Neural progenitor cell (in vitro differentiated cells): ENCODE data around the gene COQ10B. TPM values are rescaled to one million over a fixed set of nuclear protein-coding genes. Genes with fewer than 3 reads are reported as not detected.
"Not testable (repeated sequence)": the region's sequence is repeated elsewhere in the genome, so short reads cannot be mapped to it uniquely, and the experiment has no call there.

ENCODE experiments used
- DNase-seq: peaks from one replicate; pipeline ENCODE4 v3.0.0-alpha.2; 2016; ENCODE audit warnings: low spot score
- H2AFZ ChIP-seq: fragments of 200-600 bp; sonication (generic); replicated peaks from 2 replicates; pipeline ENCODE4 v1.6.1; 2016; ENCODE audit warnings: antibody characterized with exemption
- H3F3A ChIP-seq: fragments of 200-600 bp; sonication (generic); 2 replicates; pipeline ENCODE4 v1.6.1; 2016; ENCODE audit warnings: antibody characterized with exemption, low read depth
- H3K27ac ChIP-seq: fragments of 200-600 bp; sonication (generic); 2 replicates; pipeline ENCODE4 v1.5.1; 2016; ENCODE audit warnings: mild to moderate bottlenecking
- H3K27me3 ChIP-seq: fragments of 200-600 bp; sonication (generic); 2 replicates; pipeline ENCODE4 v1.6.1; 2016; ENCODE audit warnings: mild to moderate bottlenecking, moderate library complexity
- H3K36me3 ChIP-seq: fragments of 200-600 bp; sonication (generic); 2 replicates; pipeline ENCODE4 v1.5.1; 2016
- H3K4me1 ChIP-seq: fragments of 200-600 bp; sonication (generic); 2 replicates; pipeline ENCODE4 v1.6.1; 2016; ENCODE audit warnings: mixed run types
- H3K4me2 ChIP-seq: fragments of 200-600 bp; sonication (generic); 2 replicates; pipeline ENCODE4 v1.6.1; 2016
- H3K4me3 ChIP-seq: fragments of 200-600 bp; sonication (generic); 2 replicates; pipeline ENCODE4 v1.5.1; 2016
- H3K79me2 ChIP-seq: fragments of 200-600 bp; sonication (generic); 2 replicates; pipeline ENCODE4 v1.6.1; 2016; ENCODE audit warnings: low read depth
- H3K9ac ChIP-seq: fragments of 200-600 bp; sonication (generic); 2 replicates; pipeline ENCODE4 v1.6.1; 2016
- H3K9me3 ChIP-seq: fragments of 200-600 bp; sonication (generic); 2 replicates; pipeline ENCODE4 v1.5.1; 2016; ENCODE audit warnings: low read depth
- H4K20me1 ChIP-seq: fragments of 200-600 bp; sonication (generic); 2 replicates; pipeline ENCODE4 v1.6.1; 2016; ENCODE audit warnings: low read depth
- H3K27ac Mint-ChIP-seq: 3 replicates; pipeline ENCODE4 v1.8.0; 2021; ENCODE audit warnings: mixed read lengths
- H3K27me3 Mint-ChIP-seq: 2 replicates; pipeline ENCODE4 v1.8.0; 2022; ENCODE audit warnings: low read depth, mild to moderate bottlenecking, inconsistent platforms, moderate library complexity, mixed read lengths; ENCODE audit not compliant: insufficient read depth
- H3K36me3 Mint-ChIP-seq: 3 replicates; pipeline ENCODE4 v1.8.0; 2021; ENCODE audit warnings: mixed read lengths
- H3K4me1 Mint-ChIP-seq: 3 replicates; pipeline ENCODE4 v1.8.0; 2021; ENCODE audit warnings: mixed read lengths
- H3K4me3 Mint-ChIP-seq: 3 replicates; pipeline ENCODE4 v1.8.0; 2021; ENCODE audit warnings: mild to moderate bottlenecking, moderate library complexity, mixed read lengths
- H3K9me3 Mint-ChIP-seq: 3 replicates; pipeline ENCODE4 v1.8.0; 2020; ENCODE audit warnings: mixed read lengths
- EZH2 ChIP-seq: fragments of 200-600 bp; sonication (generic); IDR thresholded peaks from 2 replicates; pipeline ENCODE4 v1.6.1; 2017; ENCODE audit warnings: antibody characterized with exemption, mild to moderate bottlenecking, moderate library complexity
- EZH2phosphoT487 ChIP-seq: fragments of 200-600 bp; sonication (generic); IDR thresholded peaks from 2 replicates; pipeline ENCODE4 v1.6.1; 2017; ENCODE audit warnings: antibody characterized with exemption
- total RNA-seq: library from RNA; depleted of rRNA; stranded (reverse); fragments of >200 nt; gene quantifications from 2 replicates; pipeline ENCODE4 v1.2.3, GENCODE V29; 2015; ENCODE audit warnings: low replicate concordance
- TF ChIP-seq, protein P1 (sequence below): fragments of 200-600 bp; sonication (generic); IDR thresholded peaks from 2 replicates; pipeline ENCODE4 v1.5.1; 2017; ENCODE audit warnings: antibody characterized with exemption, mild to moderate bottlenecking

COQ10B gene
- total RNA-seq, 1 donor from 2014 or later, result 20.1 TPM

DNA sequence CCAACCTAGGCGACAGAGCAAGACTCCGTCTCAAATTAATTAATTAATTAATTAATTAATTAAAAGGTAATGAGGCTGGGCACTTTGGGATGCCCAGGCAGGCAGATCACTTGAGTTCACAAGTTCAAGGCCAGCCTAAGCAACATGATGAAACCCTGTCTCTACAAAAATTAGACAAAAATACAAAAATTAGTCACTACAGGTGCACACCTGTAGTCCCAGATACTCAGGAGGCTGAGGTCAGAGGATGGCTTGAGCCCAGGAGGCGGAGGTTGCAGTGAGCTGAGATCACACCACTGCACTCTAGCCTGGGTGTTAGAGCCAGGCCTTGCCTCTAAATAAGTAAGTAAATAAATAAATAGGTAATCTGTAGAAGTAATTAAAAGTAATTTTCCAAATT lies 25.4 kb upstream of the COQ10B start:
- Histone ChIP-seq H4K20me1 (peaks cover 100% of the 10 kb centered on the region), H3K4me2 (no peak overlapping the region), H3K9me3 (no peaks in the 10 kb centered on the region), H3K79me2 (peaks cover 100% of the 10 kb centered on the region), H3F3A (peaks cover 8% of the 10 kb centered on the region), H3K9ac (no peak overlapping the region), H3K36me3 (peaks cover 6% of the 10 kb centered on the region), H3K4me1 (peaks cover 8% of the 10 kb centered on the region), H3K27me3 (no peaks in the 10 kb centered on the region), H3K27ac (no peak overlapping the region), H3K4me3 (no peak overlapping the region), H2AFZ (no peak overlapping the region)
- TF ChIP-seq, protein P1, sequence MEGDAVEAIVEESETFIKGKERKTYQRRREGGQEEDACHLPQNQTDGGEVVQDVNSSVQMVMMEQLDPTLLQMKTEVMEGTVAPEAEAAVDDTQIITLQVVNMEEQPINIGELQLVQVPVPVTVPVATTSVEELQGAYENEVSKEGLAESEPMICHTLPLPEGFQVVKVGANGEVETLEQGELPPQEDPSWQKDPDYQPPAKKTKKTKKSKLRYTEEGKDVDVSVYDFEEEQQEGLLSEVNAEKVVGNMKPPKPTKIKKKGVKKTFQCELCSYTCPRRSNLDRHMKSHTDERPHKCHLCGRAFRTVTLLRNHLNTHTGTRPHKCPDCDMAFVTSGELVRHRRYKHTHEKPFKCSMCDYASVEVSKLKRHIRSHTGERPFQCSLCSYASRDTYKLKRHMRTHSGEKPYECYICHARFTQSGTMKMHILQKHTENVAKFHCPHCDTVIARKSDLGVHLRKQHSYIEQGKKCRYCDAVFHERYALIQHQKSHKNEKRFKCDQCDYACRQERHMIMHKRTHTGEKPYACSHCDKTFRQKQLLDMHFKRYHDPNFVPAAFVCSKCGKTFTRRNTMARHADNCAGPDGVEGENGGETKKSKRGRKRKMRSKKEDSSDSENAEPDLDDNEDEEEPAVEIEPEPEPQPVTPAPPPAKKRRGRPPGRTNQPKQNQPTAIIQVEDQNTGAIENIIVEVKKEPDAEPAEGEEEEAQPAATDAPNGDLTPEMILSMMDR, result no peak
- TF ChIP-seq EZH2phosphoT487, result no peak
- TF ChIP-seq EZH2, result no peak
- Mint-ChIP-seq H3K27ac (no peak overlapping the region), H3K27me3 (no peaks in the 10 kb centered on the region), H3K9me3 (no peaks in the 10 kb centered on the region), H3K4me1 (peaks cover 13% of the 10 kb centered on the region), H3K4me3 (no peak overlapping the region), H3K36me3 (peaks cover 15% of the 10 kb centered on the region)
- no peak for DNase-seq

DNA sequence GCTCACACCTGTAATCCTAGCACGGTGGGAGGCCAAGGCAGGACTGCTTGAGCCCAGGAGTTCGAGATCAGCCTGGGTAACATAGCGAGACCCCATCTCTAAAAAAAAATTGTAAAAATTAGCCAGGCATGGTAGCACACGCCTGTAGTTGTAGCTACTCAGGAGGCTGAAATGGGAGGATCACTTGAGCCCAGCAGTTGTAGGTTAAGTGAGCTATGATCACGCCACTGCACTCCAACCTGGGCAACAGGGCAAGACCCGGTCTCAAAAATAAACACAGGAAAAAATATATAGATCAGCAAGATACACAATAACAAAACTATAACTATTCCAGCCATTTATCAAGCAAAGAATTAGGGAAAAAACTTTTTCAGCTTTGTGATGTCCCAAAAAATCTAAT lies 21.5 kb upstream of the COQ10B start:
- Mint-ChIP-seq H3K27me3 (no peaks in the 10 kb centered on the region), H3K27ac (peak overlapping the region; percentile 57), H3K9me3 (no peaks in the 10 kb centered on the region), H3K4me3 (peak overlapping the region; percentile 94), H3K4me1 (peaks cover 28% of the 10 kb centered on the region), H3K36me3 (peaks cover 18% of the 10 kb centered on the region)
- TF ChIP-seq EZH2phosphoT487 (no peak), EZH2 (no peak)
- TF ChIP-seq, protein P1, result no peak
- Histone ChIP-seq H3K27me3 (no peaks in the 10 kb centered on the region), H3K27ac (no peak overlapping the region), H3K4me2 (peak overlapping the region; percentile 90), H3F3A (peaks cover 5% of the 10 kb centered on the region), H3K36me3 (peaks cover 6% of the 10 kb centered on the region), H3K4me3 (peak overlapping the region; percentile 96), H4K20me1 (peaks cover 77% of the 10 kb centered on the region), H3K4me1 (peaks cover 12% of the 10 kb centered on the region), H3K79me2 (peaks cover 92% of the 10 kb centered on the region), H2AFZ (no peak overlapping the region), H3K9ac (no peak overlapping the region), H3K9me3 (no peaks in the 10 kb centered on the region)
- no peak for DNase-seq

DNA sequence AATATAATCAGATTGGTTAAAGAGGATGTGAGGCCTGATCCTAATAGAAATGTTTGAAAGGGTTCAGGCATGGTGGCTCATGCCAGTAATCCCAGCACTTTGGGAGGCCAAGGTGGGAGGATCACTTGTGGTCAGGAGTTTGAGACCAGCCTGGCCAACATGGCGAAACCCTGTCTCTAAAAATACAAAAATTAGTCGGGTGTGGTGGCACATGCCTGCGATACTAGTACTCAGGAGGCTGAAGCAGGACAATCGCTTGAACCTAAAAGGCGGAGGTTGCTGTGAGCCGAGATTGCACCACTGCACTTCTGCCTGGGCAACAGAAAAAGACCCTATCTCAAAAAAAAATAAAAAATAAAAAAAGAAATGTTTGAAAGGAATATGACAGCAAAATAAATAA lies 20.8 kb upstream of the COQ10B start:
- H3K4me3 Mint-ChIP-seq, result peak overlapping the region; percentile 94

DNA sequence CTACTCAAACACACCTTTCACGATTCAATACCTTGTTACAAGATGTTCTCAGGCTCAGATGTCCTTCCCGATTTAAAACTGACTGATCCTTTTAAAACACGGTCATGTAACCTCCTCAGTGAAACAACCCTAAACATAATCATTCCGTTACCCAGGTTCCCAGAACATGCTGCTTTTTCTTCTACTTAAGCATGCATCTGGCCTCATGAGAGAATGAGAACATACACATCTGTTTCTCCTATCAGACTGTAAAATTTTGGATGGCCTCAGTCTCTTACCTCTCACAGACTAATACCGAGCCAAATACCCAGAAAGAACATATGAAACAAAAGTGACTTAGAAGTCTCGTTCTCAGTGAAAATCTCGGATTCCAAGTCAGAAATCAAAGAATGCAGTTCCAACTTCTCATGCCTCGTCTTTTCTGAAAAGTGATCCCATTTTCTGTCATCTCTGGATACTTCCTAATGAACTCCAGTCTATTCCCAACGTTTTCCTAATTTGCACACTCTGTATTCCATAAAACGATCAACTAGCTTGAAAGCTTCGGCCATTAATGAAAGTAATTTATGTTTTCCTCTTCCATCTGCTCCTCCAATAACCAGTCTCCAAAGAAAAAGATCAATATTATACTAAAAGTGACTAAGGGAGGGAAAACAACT lies 19.4 kb upstream of the COQ10B start:
- Histone ChIP-seq H4K20me1 (peaks cover 56% of the 10 kb centered on the region), H3K9ac (peak overlapping the region; percentile 98), H3K79me2 (peaks cover 71% of the 10 kb centered on the region), H3K27me3 (no peaks in the 10 kb centered on the region), H3K9me3 (no peaks in the 10 kb centered on the region), H3K4me2 (peak overlapping the region; percentile 90), H3K27ac (peak overlapping the region; percentile 93), H2AFZ (no peak overlapping the region), H3F3A (no peaks in the 10 kb centered on the region), H3K4me1 (peaks cover 12% of the 10 kb centered on the region), H3K4me3 (peak overlapping the region; percentile 96), H3K36me3 (no peaks in the 10 kb centered on the region)
- H3K9me3 Mint-ChIP-seq, result no peaks in the 10 kb centered on the region
- H3K4me1 Mint-ChIP-seq, result peaks cover 27% of the 10 kb centered on the region
- peak overlapping the region; percentile 94 for H3K4me3 Mint-ChIP-seq
- TF ChIP-seq EZH2phosphoT487, result no peak
- no peaks in the 10 kb centered on the region for H3K27me3 Mint-ChIP-seq
- H3K27ac Mint-ChIP-seq, result peak overlapping the region; percentile 80
- no peak for DNase-seq
- H3K36me3 Mint-ChIP-seq, result peaks cover 16% of the 10 kb centered on the region

More for the DNA sequence above, 20.8 kb upstream of the COQ10B start:
- H2AFZ ChIP-seq, H3K9me3 Mint-ChIP-seq, H3F3A ChIP-seq, H3K27me3 ChIP-seq, DNase-seq, H3K9me3 ChIP-seq, H3K9ac ChIP-seq, H3K27ac ChIP-seq, H3K27ac Mint-ChIP-seq, H3K36me3 ChIP-seq, H3K27me3 Mint-ChIP-seq: not testable (repeated sequence)
- peaks cover 70% of the 10 kb centered on the region for H4K20me1 ChIP-seq
- Mint-ChIP-seq H3K36me3 (peaks cover 18% of the 10 kb centered on the region), H3K4me1 (peaks cover 27% of the 10 kb centered on the region)
- H3K79me2 ChIP-seq, result peaks cover 85% of the 10 kb centered on the region
- H3K4me1 ChIP-seq, result peaks cover 12% of the 10 kb centered on the region
- peak overlapping the region; percentile 96 for H3K4me3 ChIP-seq
- H3K4me2 ChIP-seq, result peak overlapping the region; percentile 90
